ENCODE results near the gene ADIPOR1. TPM values are rescaled to one million over a fixed set of nuclear protein-coding genes. Genes with fewer than 3 reads are reported as not detected.
A peak's percentile ranks its signal among the peaks of the same experiment; 100 is the strongest.
"Not testable (repeated sequence)": the region's sequence is repeated elsewhere in the genome, so short reads cannot be mapped to it uniquely, and the experiment has no call there.

The ADIPOR1 gene
- polyA plus RNA-seq, 4 donors = 48.5 to 77.7 (median 53.8) TPM

DNA sequence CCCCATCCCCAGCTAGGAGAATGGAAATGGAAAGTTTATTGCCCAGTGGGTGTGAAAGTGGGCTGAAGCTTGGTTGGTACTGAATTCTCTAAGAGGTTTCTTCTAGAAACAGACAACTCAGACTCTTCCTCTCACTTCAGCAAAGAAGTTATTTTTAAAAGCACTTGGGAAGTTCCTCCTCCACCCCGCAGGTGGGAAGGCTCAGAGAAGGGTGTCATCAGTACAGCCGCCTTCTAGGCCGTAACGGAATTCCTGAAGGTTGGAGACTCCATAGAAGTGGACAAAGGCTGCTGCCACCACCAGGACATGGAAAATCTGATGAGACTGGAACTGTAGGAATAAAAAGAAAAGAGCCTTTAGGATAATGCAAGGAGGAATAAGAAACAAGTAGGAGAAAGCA, 16.7 kb downstream of the ADIPOR1 start:
- DNase-seq (no peak), FAIRE-seq (no peak)
- Histone ChIP-seq H3K27ac (ENCODE audit: low read depth in 1 of 3, low read length in 2 of 3) (no peak overlapping the region), H3K4me3 (ENCODE audit: low read depth in 1 of 3, low read length in 3 of 3) (no peak overlapping the region), H3K4me1 (ENCODE audit: control insufficient read depth in 3 of 3, insufficient read depth in 2 of 3, low read depth in 1 of 3, low read length in 2 of 3) (no peaks in the 10 kb centered on the region), H3K27me3 (ENCODE audit: control insufficient read depth in 3 of 3, insufficient read depth in 3 of 3, low read length in 3 of 3) (no peaks in the 10 kb centered on the region), H3K9me3 (ENCODE audit: control insufficient read depth in 2 of 2, insufficient read depth in 1 of 2, low read depth in 1 of 2, low read length in 1 of 2) (no peaks in the 10 kb centered on the region), H3K36me3 (ENCODE audit: control insufficient read depth in 3 of 3, insufficient read depth in 2 of 3, low read depth in 1 of 3, low read length in 3 of 3) (peaks cover 22 to 32% (median 26%) of the 10 kb centered on the region in 3 donors)
- WGBS, 3 donors = 92 to 96% (median 95%) methylated on average over 4 of the region's 4 CpGs

DNA sequence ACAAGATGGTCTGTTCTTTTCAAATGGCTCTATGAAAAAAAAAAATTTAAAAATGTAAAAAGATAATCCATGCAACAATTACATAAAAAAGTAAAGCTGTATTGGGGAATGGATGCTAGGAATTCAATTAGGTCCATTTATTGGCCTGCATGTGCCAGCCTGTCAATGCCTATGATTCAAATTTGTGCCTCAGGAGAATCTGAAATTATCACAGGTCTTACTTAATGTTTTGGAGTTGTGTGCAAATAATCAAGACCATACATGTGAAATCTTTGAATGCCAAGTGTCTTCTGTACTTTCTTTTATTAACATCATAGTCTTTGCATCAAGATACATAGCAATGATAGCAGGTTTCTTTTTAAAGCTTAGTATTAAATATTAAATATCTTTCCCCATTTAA, 17.6 kb downstream of the ADIPOR1 start:
- Histone ChIP-seq H3K27ac (ENCODE audit: low read depth in 1 of 3, low read length in 2 of 3) (no peak overlapping the region), H3K4me1 (ENCODE audit: control insufficient read depth in 3 of 3, insufficient read depth in 2 of 3, low read depth in 1 of 3, low read length in 2 of 3) (no peaks in the 10 kb centered on the region), H3K27me3 (ENCODE audit: control insufficient read depth in 3 of 3, insufficient read depth in 3 of 3, low read length in 3 of 3) (no peaks in the 10 kb centered on the region), H3K9me3 (ENCODE audit: control insufficient read depth in 2 of 2, insufficient read depth in 1 of 2, low read depth in 1 of 2, low read length in 1 of 2) (no peaks in the 10 kb centered on the region), H3K4me3 (ENCODE audit: low read depth in 1 of 3, low read length in 3 of 3) (no peak overlapping the region), H3K36me3 (ENCODE audit: control insufficient read depth in 3 of 3, insufficient read depth in 2 of 3, low read depth in 1 of 3, low read length in 3 of 3) (peaks cover 20 to 28% (median 26%) of the 10 kb centered on the region in 3 donors)
- no peak for FAIRE-seq
- DNase-seq = no peak

DNA sequence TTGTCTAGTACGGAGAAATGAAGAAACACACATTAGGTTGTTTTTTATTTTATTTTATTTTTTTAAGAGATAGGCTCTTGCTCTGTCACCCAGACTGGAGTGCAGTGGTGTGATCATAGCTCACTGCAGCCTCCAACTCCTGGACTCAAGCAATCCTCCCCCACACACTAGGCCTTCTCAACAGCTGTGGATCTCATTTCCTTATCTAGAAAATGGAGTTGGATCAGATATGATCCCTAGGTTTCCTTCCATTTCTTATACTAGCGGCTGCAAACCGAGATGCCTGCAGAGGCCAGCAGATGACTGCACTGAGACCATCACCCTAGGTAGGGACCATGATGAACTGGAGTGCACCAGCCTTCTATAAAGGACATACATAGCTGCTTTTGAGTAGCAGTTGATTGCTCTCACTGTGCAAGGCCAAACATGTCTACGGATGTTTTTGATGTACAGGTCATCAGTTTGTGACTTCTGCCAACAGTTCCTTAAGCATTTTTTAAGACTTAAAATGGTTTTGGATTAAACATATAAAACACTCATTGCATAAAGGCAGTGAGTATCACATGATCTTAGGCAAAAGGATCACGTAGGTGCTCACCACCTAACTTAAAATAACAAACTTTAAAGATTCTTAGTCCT, 19.7 kb downstream of the ADIPOR1 start:
- H3K27me3 ChIP-seq (ENCODE audit: control insufficient read depth in 3 of 3, insufficient read depth in 3 of 3, low read length in 3 of 3) = no peaks in the 10 kb centered on the region
- no peaks in the 10 kb centered on the region for H3K4me1 ChIP-seq (ENCODE audit: control insufficient read depth in 3 of 3, insufficient read depth in 2 of 3, low read depth in 1 of 3, low read length in 2 of 3)
- no peak overlapping the region for H3K4me3 ChIP-seq (ENCODE audit: low read depth in 1 of 3, low read length in 3 of 3)
- no peak for FAIRE-seq
- no peak overlapping the region for H3K27ac ChIP-seq (ENCODE audit: low read depth in 1 of 3, low read length in 2 of 3)
- DNase-seq = no peak
- H3K36me3 ChIP-seq (ENCODE audit: control insufficient read depth in 3 of 3, insufficient read depth in 2 of 3, low read depth in 1 of 3, low read length in 3 of 3) = peaks cover 14 to 18% (median 15%) of the 10 kb centered on the region in 3 donors
- 84 to 94% (median 84%) methylated on average over 5 of the region's 5 CpGs for WGBS, 3 donors
- H3K9me3 ChIP-seq (ENCODE audit: control insufficient read depth in 2 of 2, insufficient read depth in 1 of 2, low read depth in 1 of 2, low read length in 1 of 2) = no peaks in the 10 kb centered on the region

DNA sequence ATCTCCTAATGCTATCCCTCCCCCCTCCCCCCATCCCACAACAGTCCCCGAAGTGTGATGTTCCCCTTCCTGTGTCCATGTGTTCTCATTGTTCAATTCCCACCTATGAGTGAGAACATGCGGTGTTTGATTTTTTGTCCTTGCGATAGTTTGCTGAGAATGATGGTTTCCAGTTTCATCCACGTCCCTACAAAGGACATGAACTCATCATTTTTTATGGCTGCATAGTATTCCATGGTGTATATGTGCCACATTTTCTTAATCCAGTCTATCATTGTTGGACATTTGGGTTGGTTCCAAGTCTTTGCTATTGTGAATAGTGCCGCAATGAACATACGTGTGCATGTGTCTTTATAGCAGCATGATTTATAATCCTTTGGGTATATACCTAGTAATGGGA, 21.7 kb downstream of the ADIPOR1 start:
- H3K9me3 ChIP-seq (ENCODE audit: control insufficient read depth in 2 of 2, insufficient read depth in 1 of 2, low read depth in 1 of 2, low read length in 1 of 2); FAIRE-seq; DNase-seq; H3K27me3 ChIP-seq (ENCODE audit: control insufficient read depth in 3 of 3, insufficient read depth in 3 of 3, low read length in 3 of 3); H3K4me3 ChIP-seq (ENCODE audit: low read depth in 1 of 3, low read length in 3 of 3); H3K36me3 ChIP-seq (ENCODE audit: control insufficient read depth in 3 of 3, insufficient read depth in 2 of 3, low read depth in 1 of 3, low read length in 3 of 3); H3K27ac ChIP-seq (ENCODE audit: low read depth in 1 of 3, low read length in 2 of 3); H3K4me1 ChIP-seq (ENCODE audit: control insufficient read depth in 3 of 3, insufficient read depth in 2 of 3, low read depth in 1 of 3, low read length in 2 of 3): not testable (repeated sequence)
- 83% methylated on average over 1 of the region's 6 CpGs; no CpG with 5 or more reads in 2 of the 3 donors for WGBS, 3 donors

DNA sequence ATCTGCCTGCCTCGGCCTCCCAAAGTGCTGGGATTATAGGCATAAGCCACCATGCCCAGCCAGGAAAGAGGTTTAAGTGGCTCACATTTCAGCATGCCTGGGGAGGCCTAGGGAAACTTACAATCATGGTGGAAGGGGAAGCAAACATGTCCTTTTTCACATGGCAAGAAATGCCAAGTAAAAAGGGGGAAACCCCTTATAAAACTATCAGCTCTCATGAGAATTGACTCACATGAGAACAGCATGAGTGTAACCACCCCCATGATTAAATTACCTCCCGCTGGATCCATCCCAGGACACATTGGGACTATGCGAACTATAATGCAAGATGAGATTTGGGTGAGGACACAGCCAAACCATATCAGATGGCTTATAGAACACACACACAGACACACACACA, 22.3 kb downstream of the ADIPOR1 start:
- no peak overlapping the region for H3K27ac ChIP-seq (ENCODE audit: low read depth in 1 of 3, low read length in 2 of 3)
- no peak for DNase-seq
- no peak for FAIRE-seq
- no peak overlapping the region for H3K4me3 ChIP-seq (ENCODE audit: low read depth in 1 of 3, low read length in 3 of 3)
- WGBS, 3 donors = 66 to 73% (median 73%) methylated on average over 3 of the region's 3 CpGs
- H3K27me3 ChIP-seq (ENCODE audit: control insufficient read depth in 3 of 3, insufficient read depth in 3 of 3, low read length in 3 of 3) = no peaks in the 10 kb centered on the region
- no peaks in the 10 kb centered on the region for H3K4me1 ChIP-seq (ENCODE audit: control insufficient read depth in 3 of 3, insufficient read depth in 2 of 3, low read depth in 1 of 3, low read length in 2 of 3)
- peaks cover 0 to 3% (median 2%) of the 10 kb centered on the region in 3 donors for H3K36me3 ChIP-seq (ENCODE audit: control insufficient read depth in 3 of 3, insufficient read depth in 2 of 3, low read depth in 1 of 3, low read length in 3 of 3)
- no peaks in the 10 kb centered on the region for H3K9me3 ChIP-seq (ENCODE audit: control insufficient read depth in 2 of 2, insufficient read depth in 1 of 2, low read depth in 1 of 2, low read length in 1 of 2)

DNA sequence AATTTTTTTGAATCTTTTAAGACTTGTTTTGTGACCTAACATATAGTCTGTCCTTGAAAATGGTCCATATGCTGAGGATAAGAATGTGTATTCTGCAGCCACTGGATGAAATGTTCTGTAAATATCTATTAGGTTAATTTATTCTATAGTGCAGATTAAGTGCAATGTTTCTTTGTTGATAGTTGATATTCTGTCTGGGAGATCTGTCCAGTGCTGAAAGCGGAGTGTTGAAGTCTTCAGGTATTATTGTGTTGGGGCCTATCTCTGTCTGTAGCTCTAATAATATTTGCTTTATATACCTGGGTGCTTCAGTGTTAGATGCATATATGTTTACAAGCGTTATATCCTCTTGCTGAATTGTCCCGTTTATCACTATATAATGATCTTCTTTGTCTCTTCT, 23.4 kb downstream of the ADIPOR1 start:
- WGBS, 3 donors = 89 to 94% (median 90%) methylated on average over 3 of the region's 3 CpGs

DNA sequence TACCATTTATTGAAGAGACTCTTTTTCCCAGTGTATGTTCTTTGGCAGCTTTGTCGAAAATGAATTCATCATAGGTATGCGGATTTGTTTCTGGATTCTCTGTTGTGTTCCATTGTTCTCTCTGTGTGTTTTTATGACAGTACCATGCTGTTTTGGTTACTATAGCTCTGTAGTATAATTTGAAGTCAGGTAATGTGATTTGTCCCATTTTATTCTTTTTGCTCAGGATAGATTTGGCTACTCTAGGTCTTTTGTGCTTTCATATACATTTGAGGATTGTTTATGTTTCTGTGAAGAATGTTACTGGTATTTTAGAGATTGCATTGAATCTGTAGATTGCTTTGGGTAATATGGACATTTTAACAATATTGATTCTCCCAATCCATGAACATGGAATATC, 25.6 kb downstream of the ADIPOR1 start:
- Histone ChIP-seq H3K9me3 (ENCODE audit: control insufficient read depth in 2 of 2, insufficient read depth in 1 of 2, low read depth in 1 of 2, low read length in 1 of 2) (no peaks in the 10 kb centered on the region), H3K4me3 (ENCODE audit: low read depth in 1 of 3, low read length in 3 of 3) (no peak overlapping the region), H3K27ac (ENCODE audit: low read depth in 1 of 3, low read length in 2 of 3) (no peak overlapping the region), H3K36me3 (ENCODE audit: control insufficient read depth in 3 of 3, insufficient read depth in 2 of 3, low read depth in 1 of 3, low read length in 3 of 3) (no peaks in the 10 kb centered on the region), H3K4me1 (ENCODE audit: control insufficient read depth in 3 of 3, insufficient read depth in 2 of 3, low read depth in 1 of 3, low read length in 2 of 3) (no peaks in the 10 kb centered on the region), H3K27me3 (ENCODE audit: control insufficient read depth in 3 of 3, insufficient read depth in 3 of 3, low read length in 3 of 3) (no peaks in the 10 kb centered on the region)
- FAIRE-seq (no peak), DNase-seq (no peak)
- WGBS, 3 donors = 93 to 98% (median 94%) methylated on average over 2 of the region's 2 CpGs

More for the DNA sequence above, 23.4 kb downstream of the ADIPOR1 start:
- no peak for DNase-seq
- H3K36me3 ChIP-seq (ENCODE audit: control insufficient read depth in 3 of 3, insufficient read depth in 2 of 3, low read depth in 1 of 3, low read length in 3 of 3) = no peaks in the 10 kb centered on the region
- no peaks in the 10 kb centered on the region for H3K9me3 ChIP-seq (ENCODE audit: control insufficient read depth in 2 of 2, insufficient read depth in 1 of 2, low read depth in 1 of 2, low read length in 1 of 2)
- no peaks in the 10 kb centered on the region for H3K4me1 ChIP-seq (ENCODE audit: control insufficient read depth in 3 of 3, insufficient read depth in 2 of 3, low read depth in 1 of 3, low read length in 2 of 3)
- H3K4me3 ChIP-seq (ENCODE audit: low read depth in 1 of 3, low read length in 3 of 3) = no peak overlapping the region
- H3K27ac ChIP-seq (ENCODE audit: low read depth in 1 of 3, low read length in 2 of 3) = no peak overlapping the region
- no peaks in the 10 kb centered on the region for H3K27me3 ChIP-seq (ENCODE audit: control insufficient read depth in 3 of 3, insufficient read depth in 3 of 3, low read length in 3 of 3)
- FAIRE-seq = no peak

DNA sequence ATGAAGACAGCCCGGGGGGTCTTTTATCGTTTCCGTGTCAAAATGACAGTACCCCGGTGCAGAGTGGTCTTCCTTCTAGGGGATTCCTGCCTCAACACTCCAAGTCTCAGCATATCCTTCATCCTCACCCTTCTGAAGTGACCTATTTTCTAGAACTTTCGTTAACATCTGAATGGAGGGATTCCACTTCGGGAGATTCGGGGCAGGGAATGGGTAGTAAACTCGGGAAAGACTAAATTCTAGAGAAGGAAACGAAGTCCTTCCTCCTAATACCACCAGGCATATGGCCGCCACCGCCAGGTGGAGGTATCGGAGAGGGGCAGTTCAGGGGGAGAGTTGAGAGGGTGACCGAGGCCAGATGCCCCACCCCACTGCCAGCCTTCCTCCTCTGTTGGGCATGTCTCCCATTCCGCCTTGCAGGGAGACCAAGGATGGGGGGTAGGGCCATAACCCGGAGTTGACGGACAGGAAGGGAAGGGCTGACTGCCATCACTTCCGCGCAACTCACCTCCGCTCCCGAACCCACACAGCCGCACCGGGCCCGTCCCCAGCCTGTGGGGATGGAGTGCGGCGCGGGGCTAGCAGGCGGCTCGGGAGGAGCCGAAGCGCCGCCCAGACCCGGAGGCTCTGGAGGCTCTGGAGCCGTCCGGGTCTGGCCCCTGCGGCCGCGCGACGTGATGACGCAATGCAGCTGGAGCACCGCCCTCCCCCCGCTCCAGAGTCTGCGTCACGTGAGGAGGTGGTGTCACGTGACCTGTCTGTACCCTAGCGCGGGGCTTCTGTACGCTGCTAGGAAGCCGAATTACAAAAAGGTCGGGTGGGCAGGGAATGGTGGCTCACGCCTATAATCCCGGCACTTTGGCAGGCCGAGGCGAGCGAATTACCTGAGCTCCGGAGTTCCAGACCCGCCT, 31.3 kb downstream of the ADIPOR1 start, which contains the start of gene KLHL12:
Gene KLHL12, minus strand, starts transcription at position 654 of the 911 bp plus-strand sequence. CDS start 2,072 bp downstream, outside the sequence.
- peaks cover 0 to 3% (median 0%) of the 10 kb centered on the region in 3 donors for H3K36me3 ChIP-seq (ENCODE audit: control insufficient read depth in 3 of 3, insufficient read depth in 2 of 3, low read depth in 1 of 3, low read length in 3 of 3)

More for the DNA sequence above, 31.3 kb downstream of the ADIPOR1 start, which contains the start of gene KLHL12:
- H3K4me3 ChIP-seq (ENCODE audit: low read depth in 1 of 3, low read length in 3 of 3) = peak within 1 kb of the TSS; percentile 62 to 98 (median 80)
- DNase-seq (peak; percentile 95 to 99), FAIRE-seq (no peak)
- no peaks in the 10 kb centered on the region for H3K9me3 ChIP-seq (ENCODE audit: control insufficient read depth in 2 of 2, insufficient read depth in 1 of 2, low read depth in 1 of 2, low read length in 1 of 2)
- no peaks in the 10 kb centered on the region for H3K4me1 ChIP-seq (ENCODE audit: control insufficient read depth in 3 of 3, insufficient read depth in 2 of 3, low read depth in 1 of 3, low read length in 2 of 3)
- H3K27me3 ChIP-seq (ENCODE audit: control insufficient read depth in 3 of 3, insufficient read depth in 3 of 3, low read length in 3 of 3) = no peaks in the 10 kb centered on the region
- H3K27ac ChIP-seq (ENCODE audit: low read depth in 1 of 3, low read length in 2 of 3) = peak within 1 kb of the TSS; percentile 77 to 99 (median 98)
- WGBS, 3 donors = 0 to 1% (median 0%) methylated on average over 51 to 57 of the region's 57 CpGs

Data from small intestine (tissue), 7 donors.